Stimulated activated CD8-positive, alpha-beta memory T cell treated with anti-CD3 and anti-CD28 coated beads, Interleukin-12 subunit alpha, Interleukin-12 subunit beta, amount 100 ng/mL, for 4 hours (primary cell): ENCODE measurements around the gene INTS15.
"Not testable (repeated sequence)": the region's sequence is repeated elsewhere in the genome, so short reads cannot be mapped to it uniquely, and the experiment has no call there.

Source experiments
- DNase-seq: peaks from one replicate; pipeline ENCODE4 v3.0.0-alpha.2; 2020; ENCODE audit warnings: low read depth

Gene INTS15

GRCh38 chr7:6589829-6590644, at the start of gene INTS15:
INTS15 (plus strand) TSS chr7:6590021; CDS start chr7:6590284, 263 bp downstream.
- DNase-seq: peak; percentile 77

- DNase-seq: no peak
These were observed 47.5 kb upstream of the INTS15 start for GRCh38 chr7:6542368-6542767.

- no peak for DNase-seq
These were observed 44.3 kb upstream of the INTS15 start for GRCh38 chr7:6545398-6546126.

- DNase-seq: no peak
These were observed 43.1 kb upstream of the INTS15 start for GRCh38 chr7:6546498-6547251.

GRCh38 chr7:6547400-6547799, 42.4 kb upstream of the INTS15 start:
- no peak for DNase-seq

GRCh38 chr7:6551016-6551511, 38.8 kb upstream of the INTS15 start, which contains the start of gene GRID2IP:
GRID2IP (minus strand) TSS chr7:6551461; CDS start chr7:6551436, 25 bp downstream.
- DNase-seq: no peak

GRCh38 chr7:6553448-6554044, 36.3 kb upstream of the INTS15 start:
- DNase-seq: no peak

GRCh38 chr7:6554848-6555247, 35.0 kb upstream of the INTS15 start:
- no peak for DNase-seq

GRCh38 chr7:6556196-6556595, 33.6 kb upstream of the INTS15 start:
- no peak for DNase-seq

GRCh38 chr7:6558837-6559236, 31.0 kb upstream of the INTS15 start:
- no peak for DNase-seq

- DNase-seq: no peak
These were observed 29.9 kb upstream of the INTS15 start for GRCh38 chr7:6559896-6560295.

GRCh38 chr7:6562106-6562505, 27.7 kb upstream of the INTS15 start:
- DNase-seq: no peak

- DNase-seq: no peak
These were observed 25.7 kb upstream of the INTS15 start for GRCh38 chr7:6563936-6564770.

- DNase-seq: no peak
These were observed 24.2 kb upstream of the INTS15 start for GRCh38 chr7:6565655-6566054.

GRCh38 chr7:6567886-6568285, 21.9 kb upstream of the INTS15 start:
- DNase-seq: no peak

GRCh38 chr7:6571160-6571779, 18.6 kb upstream of the INTS15 start:
- no peak for DNase-seq

GRCh38 chr7:6575281-6576023, 14.4 kb upstream of the INTS15 start:
- no peak for DNase-seq

GRCh38 chr7:6576024-6576866, 13.6 kb upstream of the INTS15 start:
- DNase-seq: no peak

GRCh38 chr7:6576867-6577368, 12.9 kb upstream of the INTS15 start:
- not testable (repeated sequence) for DNase-seq
